ENCODE measurements around the gene SLC30A3.
A peak's percentile ranks its signal among the peaks of the same experiment; 100 is the strongest.
"Not testable (repeated sequence)": the region's sequence is repeated elsewhere in the genome, so short reads cannot be mapped to it uniquely, and the experiment has no call there.

Gene SLC30A3

GRCh38 chr2:27303093-27304025, 40.5 kb upstream of the SLC30A3 start:
- peaks cover 6% of the 10 kb centered on the region for H3K9me3 ChIP-seq (ENCODE audit: control insufficient read depth, low read length)
- H3K4me3 ChIP-seq (ENCODE audit: low read length), result peak overlapping the region; percentile 67
- peaks cover 38% of the 10 kb centered on the region for H3K27me3 ChIP-seq (replicated peaks; ENCODE audit: control insufficient read depth, insufficient read depth, low read length)
- peak overlapping the region; percentile 56 for H3K9ac ChIP-seq (ENCODE audit: low read length)
- DNase-seq (ENCODE audit: low read depth), result peak; percentile 94
- H3K36me3 ChIP-seq (ENCODE audit: control insufficient read depth, insufficient read depth, low read length, severe bottlenecking), result no peaks in the 10 kb centered on the region
- H3K4me1 ChIP-seq (ENCODE audit: control insufficient read depth, insufficient read depth, low read length), result peaks cover 3% of the 10 kb centered on the region

DNA sequence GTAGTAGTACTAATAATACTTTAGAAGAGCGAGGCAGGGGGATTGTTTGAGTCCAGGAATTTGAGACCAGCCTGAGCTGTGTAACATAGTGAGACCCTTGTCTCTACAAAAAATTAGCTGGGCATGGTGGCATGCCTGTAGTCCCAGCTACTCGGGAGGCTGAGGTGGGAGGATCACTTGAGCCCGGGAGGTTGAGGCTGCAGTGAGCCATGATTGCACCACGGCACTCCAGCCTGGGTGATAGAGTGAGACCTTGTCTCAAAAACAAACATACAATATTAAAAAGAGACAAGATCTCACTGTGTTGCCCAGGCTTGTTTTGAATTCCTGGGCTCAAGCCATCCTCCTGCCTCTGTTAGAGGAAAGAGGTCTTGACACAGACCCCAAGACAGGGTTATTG, 37.8 kb upstream of the SLC30A3 start:
- not testable (repeated sequence) for DNase-seq (ENCODE audit: low read depth); H3K4me1 ChIP-seq (ENCODE audit: control insufficient read depth, insufficient read depth, low read length); H3K9me3 ChIP-seq (ENCODE audit: control insufficient read depth, low read length); H3K9ac ChIP-seq (ENCODE audit: low read length); H3K36me3 ChIP-seq (ENCODE audit: control insufficient read depth, insufficient read depth, low read length, severe bottlenecking); H3K4me3 ChIP-seq (ENCODE audit: low read length)
- H3K27me3 ChIP-seq (replicated peaks; ENCODE audit: control insufficient read depth, insufficient read depth, low read length), result peaks cover 15% of the 10 kb centered on the region

GRCh38 chr2:27298391-27299080, 35.7 kb upstream of the SLC30A3 start:
- Histone ChIP-seq H3K4me3 (ENCODE audit: low read length) (no peak overlapping the region), H3K9ac (ENCODE audit: low read length) (no peak overlapping the region), H3K9me3 (ENCODE audit: control insufficient read depth, low read length) (no peaks in the 10 kb centered on the region), H3K27me3 (replicated peaks; ENCODE audit: control insufficient read depth, insufficient read depth, low read length) (peaks cover 5% of the 10 kb centered on the region), H3K36me3 (ENCODE audit: control insufficient read depth, insufficient read depth, low read length, severe bottlenecking) (no peaks in the 10 kb centered on the region), H3K4me1 (ENCODE audit: control insufficient read depth, insufficient read depth, low read length) (peaks cover 1% of the 10 kb centered on the region)
- DNase-seq (ENCODE audit: low read depth), result no peak

DNA sequence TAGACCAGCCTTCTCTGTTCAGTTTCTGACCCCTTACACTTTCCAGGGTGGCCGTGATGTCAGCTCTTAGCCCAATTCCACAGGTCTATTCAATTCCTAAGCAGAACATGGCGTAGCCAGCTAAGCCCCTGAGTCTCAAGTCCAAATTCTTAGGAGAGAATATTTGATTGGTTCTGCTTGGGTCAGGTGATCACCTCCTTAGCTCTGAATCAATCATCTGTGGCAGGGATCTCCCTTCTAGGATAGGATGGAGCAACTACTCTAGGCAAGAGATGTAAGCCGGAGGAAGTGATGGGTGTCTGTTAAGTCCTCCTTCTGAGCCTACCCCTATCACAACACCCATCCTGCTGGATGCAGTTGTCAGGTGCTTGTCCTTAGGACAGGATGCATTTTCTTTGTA, 34.3 kb upstream of the SLC30A3 start:
- no peak for DNase-seq (ENCODE audit: low read depth)
- Histone ChIP-seq H3K36me3 (ENCODE audit: control insufficient read depth, insufficient read depth, low read length, severe bottlenecking) (no peaks in the 10 kb centered on the region), H3K4me3 (ENCODE audit: low read length) (no peak overlapping the region), H3K9me3 (ENCODE audit: control insufficient read depth, low read length) (no peaks in the 10 kb centered on the region), H3K9ac (ENCODE audit: low read length) (no peak overlapping the region), H3K27me3 (replicated peaks; ENCODE audit: control insufficient read depth, insufficient read depth, low read length) (peaks cover 5% of the 10 kb centered on the region), H3K4me1 (ENCODE audit: control insufficient read depth, insufficient read depth, low read length) (peaks cover 9% of the 10 kb centered on the region)

- Histone ChIP-seq H3K9ac (ENCODE audit: low read length) (no peak overlapping the region), H3K9me3 (ENCODE audit: control insufficient read depth, low read length) (no peaks in the 10 kb centered on the region), H3K4me1 (ENCODE audit: control insufficient read depth, insufficient read depth, low read length) (peaks cover 9% of the 10 kb centered on the region), H3K4me3 (ENCODE audit: low read length) (no peak overlapping the region), H3K36me3 (ENCODE audit: control insufficient read depth, insufficient read depth, low read length, severe bottlenecking) (no peaks in the 10 kb centered on the region), H3K27me3 (replicated peaks; ENCODE audit: control insufficient read depth, insufficient read depth, low read length) (peaks cover 5% of the 10 kb centered on the region)
- DNase-seq (ENCODE audit: low read depth), result peak; percentile 46
Measured at GRCh38 chr2:27296481-27296880, 33.6 kb upstream of the SLC30A3 start.

DNA sequence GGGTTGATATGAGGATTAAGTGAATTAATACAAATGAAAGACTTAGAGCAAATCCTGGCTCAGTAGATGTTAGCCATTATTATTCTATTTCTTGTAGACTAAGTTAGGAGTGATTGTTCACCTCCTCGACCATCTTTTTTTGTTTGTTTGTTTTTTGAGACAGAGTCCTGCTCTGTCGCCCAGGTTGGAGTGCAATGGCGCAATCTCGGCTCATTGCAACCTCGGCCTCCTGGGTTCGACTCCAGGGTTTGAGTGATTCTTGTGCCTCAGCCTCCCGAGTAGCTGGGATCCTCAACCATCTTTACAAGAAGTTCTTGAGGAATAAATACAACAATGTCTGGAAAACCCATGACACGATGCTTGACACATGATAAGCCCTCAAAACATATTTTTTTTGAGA, 32.1 kb upstream of the SLC30A3 start:
- Histone ChIP-seq H3K9me3 (ENCODE audit: control insufficient read depth, low read length) (no peaks in the 10 kb centered on the region), H3K9ac (ENCODE audit: low read length) (no peak overlapping the region), H3K36me3 (ENCODE audit: control insufficient read depth, insufficient read depth, low read length, severe bottlenecking) (no peaks in the 10 kb centered on the region), H3K27me3 (replicated peaks; ENCODE audit: control insufficient read depth, insufficient read depth, low read length) (peaks cover 9% of the 10 kb centered on the region), H3K4me1 (ENCODE audit: control insufficient read depth, insufficient read depth, low read length) (peaks cover 9% of the 10 kb centered on the region), H3K4me3 (ENCODE audit: low read length) (no peak overlapping the region)
- DNase-seq (ENCODE audit: low read depth), result no peak

DNA sequence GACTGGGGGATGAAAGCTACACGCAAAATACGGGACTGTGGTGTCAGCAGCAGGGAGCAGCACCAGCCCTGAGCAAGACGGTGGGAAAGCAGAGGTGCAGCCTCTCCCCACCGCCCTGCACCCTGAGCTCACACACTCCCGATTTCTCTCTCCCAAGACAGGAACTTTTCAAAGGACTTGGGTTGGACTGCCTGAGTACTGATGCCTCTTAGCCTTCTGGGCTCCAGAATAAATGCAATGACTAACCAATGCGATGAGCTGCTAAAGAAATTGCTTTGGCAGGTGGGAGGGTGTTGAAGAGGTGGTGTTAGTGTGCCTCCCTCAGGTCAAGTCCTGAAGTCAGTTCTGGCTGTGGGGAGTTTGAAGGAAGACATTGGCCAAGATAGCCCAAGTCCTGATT, 29.0 kb upstream of the SLC30A3 start:
- Histone ChIP-seq H3K4me3 (ENCODE audit: low read length) (no peak overlapping the region), H3K36me3 (ENCODE audit: control insufficient read depth, insufficient read depth, low read length, severe bottlenecking) (no peaks in the 10 kb centered on the region), H3K9me3 (ENCODE audit: control insufficient read depth, low read length) (no peaks in the 10 kb centered on the region), H3K4me1 (ENCODE audit: control insufficient read depth, insufficient read depth, low read length) (peaks cover 9% of the 10 kb centered on the region), H3K27me3 (replicated peaks; ENCODE audit: control insufficient read depth, insufficient read depth, low read length) (peaks cover 11% of the 10 kb centered on the region), H3K9ac (ENCODE audit: low read length) (no peak overlapping the region)
- no peak for DNase-seq (ENCODE audit: low read depth)

DNA sequence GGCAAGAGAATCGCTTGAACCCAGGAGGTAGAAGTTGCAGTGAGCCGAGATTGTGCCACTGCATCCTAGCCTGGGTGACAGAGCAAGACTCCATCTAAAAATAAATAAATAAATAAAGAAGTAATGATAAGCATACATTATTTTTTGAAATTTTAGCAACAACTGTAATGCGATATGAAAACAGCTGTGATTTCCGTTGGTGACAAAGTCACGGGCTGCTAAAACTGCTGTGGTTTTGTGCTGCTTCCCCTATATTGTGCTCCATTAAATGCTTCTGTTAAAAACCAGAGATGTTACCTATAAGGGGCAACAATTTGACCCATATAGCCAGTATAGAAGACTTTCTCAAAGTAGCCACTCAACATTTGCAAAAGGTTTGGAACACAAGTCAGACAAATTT, 27.7 kb upstream of the SLC30A3 start:
- Histone ChIP-seq H3K27me3 (replicated peaks; ENCODE audit: control insufficient read depth, insufficient read depth, low read length) (peaks cover 19% of the 10 kb centered on the region), H3K4me1 (ENCODE audit: control insufficient read depth, insufficient read depth, low read length) (peaks cover 9% of the 10 kb centered on the region), H3K4me3 (ENCODE audit: low read length) (no peak overlapping the region), H3K9ac (ENCODE audit: low read length) (no peak overlapping the region), H3K36me3 (ENCODE audit: control insufficient read depth, insufficient read depth, low read length, severe bottlenecking) (no peaks in the 10 kb centered on the region), H3K9me3 (ENCODE audit: control insufficient read depth, low read length) (no peaks in the 10 kb centered on the region)
- DNase-seq (ENCODE audit: low read depth), result no peak

DNA sequence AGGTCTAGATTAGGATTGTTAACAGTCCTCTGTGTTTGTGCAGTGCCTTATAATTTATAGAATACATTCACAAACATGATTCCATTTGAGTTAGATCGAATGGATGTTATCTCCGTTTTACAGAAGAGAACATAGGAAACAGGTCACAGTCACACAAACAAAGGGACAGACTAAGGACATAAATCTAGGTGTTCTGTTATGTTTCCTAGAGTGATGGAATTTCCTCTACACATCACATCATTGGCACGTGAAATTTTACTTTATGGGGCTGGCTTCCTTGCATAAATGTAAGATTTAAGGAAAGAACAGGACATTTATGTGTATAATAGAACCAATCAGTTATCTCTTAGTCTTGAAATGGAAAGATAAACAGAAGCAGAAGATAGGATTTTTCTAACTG, 25.8 kb upstream of the SLC30A3 start:
- H3K9ac ChIP-seq (ENCODE audit: low read length), result no peak overlapping the region
- no peaks in the 10 kb centered on the region for H3K36me3 ChIP-seq (ENCODE audit: control insufficient read depth, insufficient read depth, low read length, severe bottlenecking)
- H3K9me3 ChIP-seq (ENCODE audit: control insufficient read depth, low read length), result no peaks in the 10 kb centered on the region
- H3K4me3 ChIP-seq (ENCODE audit: low read length), result no peak overlapping the region
- no peak for DNase-seq (ENCODE audit: low read depth)
- peaks cover 19% of the 10 kb centered on the region for H3K27me3 ChIP-seq (replicated peaks; ENCODE audit: control insufficient read depth, insufficient read depth, low read length)
- H3K4me1 ChIP-seq (ENCODE audit: control insufficient read depth, insufficient read depth, low read length), result peaks cover 8% of the 10 kb centered on the region

GRCh38 chr2:27285481-27285880, 22.6 kb upstream of the SLC30A3 start:
- H3K27me3 ChIP-seq (replicated peaks; ENCODE audit: control insufficient read depth, insufficient read depth, low read length), result peaks cover 21% of the 10 kb centered on the region
- H3K9me3 ChIP-seq (ENCODE audit: control insufficient read depth, low read length), result no peaks in the 10 kb centered on the region
- peaks cover 9% of the 10 kb centered on the region for H3K4me1 ChIP-seq (ENCODE audit: control insufficient read depth, insufficient read depth, low read length)
- no peak overlapping the region for H3K9ac ChIP-seq (ENCODE audit: low read length)
- no peaks in the 10 kb centered on the region for H3K36me3 ChIP-seq (ENCODE audit: control insufficient read depth, insufficient read depth, low read length, severe bottlenecking)
- no peak overlapping the region for H3K4me3 ChIP-seq (ENCODE audit: low read length)
- no peak for DNase-seq (ENCODE audit: low read depth)

GRCh38 chr2:27284996-27285395, 22.1 kb upstream of the SLC30A3 start:
- Histone ChIP-seq H3K4me3 (ENCODE audit: low read length) (no peak overlapping the region), H3K4me1 (ENCODE audit: control insufficient read depth, insufficient read depth, low read length) (peaks cover 9% of the 10 kb centered on the region), H3K9ac (ENCODE audit: low read length) (no peak overlapping the region), H3K27me3 (replicated peaks; ENCODE audit: control insufficient read depth, insufficient read depth, low read length) (peaks cover 21% of the 10 kb centered on the region), H3K9me3 (ENCODE audit: control insufficient read depth, low read length) (no peaks in the 10 kb centered on the region), H3K36me3 (ENCODE audit: control insufficient read depth, insufficient read depth, low read length, severe bottlenecking) (no peaks in the 10 kb centered on the region)
- no peak for DNase-seq (ENCODE audit: low read depth)

Measured in adipocyte (in vitro differentiated cells).